ENCODE data around the gene FRMPD4.

FRMPD4 gene

GRCh38 chrX:12366440-12366839 is 228.2 kb downstream of the FRMPD4 start:
- no peak for DNase-seq (ENCODE audit: low read depth in 2 of 2)

- DNase-seq (ENCODE audit: low read depth in 2 of 2) = no peak
Measured at GRCh38 chrX:12367254-12367653, 229.0 kb downstream of the FRMPD4 start.

- DNase-seq (ENCODE audit: low read depth in 2 of 2) = no peak
Measured at GRCh38 chrX:12370497-12370986, 232.3 kb downstream of the FRMPD4 start.

- no peak for DNase-seq (ENCODE audit: low read depth in 2 of 2)
Measured at GRCh38 chrX:12372111-12372510, 233.8 kb downstream of the FRMPD4 start.

- no peak for DNase-seq (ENCODE audit: low read depth in 2 of 2)
Measured at GRCh38 chrX:12374286-12374685, 236.0 kb downstream of the FRMPD4 start.

GRCh38 chrX:12378253-12378652 is 240.0 kb downstream of the FRMPD4 start:
- no peak for DNase-seq (ENCODE audit: low read depth in 2 of 2)

GRCh38 chrX:12378706-12379105 is 240.4 kb downstream of the FRMPD4 start:
- DNase-seq (ENCODE audit: low read depth in 2 of 2) = no peak

GRCh38 chrX:12379671-12380070 is 241.4 kb downstream of the FRMPD4 start:
- DNase-seq (ENCODE audit: low read depth in 2 of 2) = no peak

GRCh38 chrX:12383196-12383595 is 244.9 kb downstream of the FRMPD4 start:
- DNase-seq (ENCODE audit: low read depth in 2 of 2) = no peak

GRCh38 chrX:12390301-12390700 is 252.0 kb downstream of the FRMPD4 start:
- DNase-seq (ENCODE audit: low read depth in 2 of 2) = no peak

- DNase-seq (ENCODE audit: low read depth in 2 of 2) = no peak
Measured at GRCh38 chrX:12396584-12396983, 258.3 kb downstream of the FRMPD4 start.

- no peak for DNase-seq (ENCODE audit: low read depth in 2 of 2)
Measured at GRCh38 chrX:12400218-12400617, 261.9 kb downstream of the FRMPD4 start.

GRCh38 chrX:12401252-12401651 is 263.0 kb downstream of the FRMPD4 start:
- no peak for DNase-seq (ENCODE audit: low read depth in 2 of 2)

GRCh38 chrX:12403474-12404082 is 265.3 kb downstream of the FRMPD4 start:
- DNase-seq (ENCODE audit: low read depth in 2 of 2) = no peak

- DNase-seq (ENCODE audit: low read depth in 2 of 2) = no peak
Measured at GRCh38 chrX:12405306-12405705, 267.0 kb downstream of the FRMPD4 start.

- DNase-seq (ENCODE audit: low read depth in 2 of 2) = no peak
Measured at GRCh38 chrX:12410523-12410922, 272.2 kb downstream of the FRMPD4 start.

GRCh38 chrX:12411831-12412230 is 273.6 kb downstream of the FRMPD4 start:
- no peak for DNase-seq (ENCODE audit: low read depth in 2 of 2)

- DNase-seq (ENCODE audit: low read depth in 2 of 2) = no peak
Measured at GRCh38 chrX:12412561-12412960, 274.3 kb downstream of the FRMPD4 start.

- DNase-seq (ENCODE audit: low read depth in 2 of 2) = no peak
Measured at GRCh38 chrX:12419591-12419990, 281.3 kb downstream of the FRMPD4 start.

GRCh38 chrX:12421918-12422317 is 283.6 kb downstream of the FRMPD4 start:
- DNase-seq (ENCODE audit: low read depth in 2 of 2) = no peak

- no peak for DNase-seq (ENCODE audit: low read depth in 2 of 2)
Measured at GRCh38 chrX:12423346-12423745, 285.1 kb downstream of the FRMPD4 start.

GRCh38 chrX:12425496-12425895 is 287.2 kb downstream of the FRMPD4 start:
- DNase-seq (ENCODE audit: low read depth in 2 of 2) = no peak

GRCh38 chrX:12426420-12426819 is 288.1 kb downstream of the FRMPD4 start:
- DNase-seq (ENCODE audit: low read depth in 2 of 2) = no peak

- no peak for DNase-seq (ENCODE audit: low read depth in 2 of 2)
Measured at GRCh38 chrX:12434493-12434892, 296.2 kb downstream of the FRMPD4 start.

Measured in stimulated activated CD4-positive, alpha-beta T cell treated with anti-CD3 and anti-CD28 coated beads, Interleukin-12 subunit alpha, Interleukin-12 subunit beta, amount 100 ng/mL, for 24 hours (primary cell).